Osteocyte (in vitro differentiated cells): Measurements from ENCODE around the gene GARS1. TPM values are rescaled to one million over a fixed set of nuclear protein-coding genes. Genes with fewer than 3 reads are reported as not detected.

Experiments used
- DNase-seq: peaks from one replicate; pipeline ENCODE4 v3.0.0; 2021; ENCODE audit warnings: mixed read lengths; ENCODE audit not compliant: unreplicated experiment; ENCODE audit errors: extremely low spot score
- H3K27ac Mint-ChIP-seq: one replicate; pipeline ENCODE4 v1.8.0; 2021; ENCODE audit warnings: mild to moderate bottlenecking, mixed read lengths; ENCODE audit not compliant: unreplicated experiment
- H3K27me3 Mint-ChIP-seq: one replicate; pipeline ENCODE4 v1.8.0; 2021; ENCODE audit warnings: mixed read lengths; ENCODE audit not compliant: unreplicated experiment
- H3K36me3 Mint-ChIP-seq: one replicate; pipeline ENCODE4 v1.8.0; 2021; ENCODE audit warnings: mixed read lengths; ENCODE audit not compliant: unreplicated experiment
- H3K4me1 Mint-ChIP-seq: one replicate; pipeline ENCODE4 v1.8.0; 2021; ENCODE audit warnings: mixed read lengths; ENCODE audit not compliant: unreplicated experiment
- H3K4me3 Mint-ChIP-seq: one replicate; pipeline ENCODE4 v1.8.0; 2021; ENCODE audit warnings: mild to moderate bottlenecking, moderate library complexity, mixed read lengths; ENCODE audit not compliant: unreplicated experiment
- H3K9me3 Mint-ChIP-seq: one replicate; pipeline ENCODE4 v1.8.0; 2021; ENCODE audit warnings: mixed read lengths; ENCODE audit not compliant: unreplicated experiment
- total RNA-seq: library from RNA; stranded (reverse); gene quantifications from 2 replicates; pipeline ENCODE4 v1.2.1, GENCODE V29; 2021
- TF ChIP-seq, protein P1 (sequence below): fragments of 200-600 bp; sonication (generic); IDR thresholded peaks from 2 replicates; pipeline ENCODE4 v1.5.0; 2021; ENCODE audit warnings: antibody characterized with exemption, mild to moderate bottlenecking, moderate library complexity

The GARS1 gene
- total RNA-seq, 1 donor from 2014 or later, result 320 TPM

DNA sequence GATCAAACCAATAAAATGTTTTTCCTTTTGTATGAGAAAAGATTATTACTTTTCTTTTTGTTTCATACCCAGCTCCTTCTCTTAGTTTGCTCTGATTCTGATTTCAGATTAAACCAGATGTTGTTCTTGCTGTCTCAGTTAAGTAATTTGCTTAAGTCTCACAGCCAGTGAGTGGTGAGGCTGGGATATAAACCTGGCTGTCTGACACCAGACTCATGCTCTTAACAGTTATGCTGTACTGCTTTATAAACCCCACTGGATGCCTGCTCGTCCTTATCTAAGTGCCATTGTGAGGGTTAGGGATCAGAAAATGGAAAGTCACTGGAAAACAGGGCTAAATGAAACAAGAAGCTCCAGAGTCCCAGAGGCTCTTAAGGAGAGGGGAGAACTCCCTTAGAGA, 24.3 kb downstream of the GARS1 start:
- H3K4me3 Mint-ChIP-seq, result no peak overlapping the region
- TF ChIP-seq, protein P1, sequence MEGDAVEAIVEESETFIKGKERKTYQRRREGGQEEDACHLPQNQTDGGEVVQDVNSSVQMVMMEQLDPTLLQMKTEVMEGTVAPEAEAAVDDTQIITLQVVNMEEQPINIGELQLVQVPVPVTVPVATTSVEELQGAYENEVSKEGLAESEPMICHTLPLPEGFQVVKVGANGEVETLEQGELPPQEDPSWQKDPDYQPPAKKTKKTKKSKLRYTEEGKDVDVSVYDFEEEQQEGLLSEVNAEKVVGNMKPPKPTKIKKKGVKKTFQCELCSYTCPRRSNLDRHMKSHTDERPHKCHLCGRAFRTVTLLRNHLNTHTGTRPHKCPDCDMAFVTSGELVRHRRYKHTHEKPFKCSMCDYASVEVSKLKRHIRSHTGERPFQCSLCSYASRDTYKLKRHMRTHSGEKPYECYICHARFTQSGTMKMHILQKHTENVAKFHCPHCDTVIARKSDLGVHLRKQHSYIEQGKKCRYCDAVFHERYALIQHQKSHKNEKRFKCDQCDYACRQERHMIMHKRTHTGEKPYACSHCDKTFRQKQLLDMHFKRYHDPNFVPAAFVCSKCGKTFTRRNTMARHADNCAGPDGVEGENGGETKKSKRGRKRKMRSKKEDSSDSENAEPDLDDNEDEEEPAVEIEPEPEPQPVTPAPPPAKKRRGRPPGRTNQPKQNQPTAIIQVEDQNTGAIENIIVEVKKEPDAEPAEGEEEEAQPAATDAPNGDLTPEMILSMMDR, result no peak
- no peak for DNase-seq
- no peaks in the 10 kb centered on the region for H3K27me3 Mint-ChIP-seq
- no peak overlapping the region for H3K27ac Mint-ChIP-seq
- peaks cover under 1% of the 10 kb centered on the region for H3K4me1 Mint-ChIP-seq
- H3K9me3 Mint-ChIP-seq, result no peaks in the 10 kb centered on the region
- peaks cover 64% of the 10 kb centered on the region for H3K36me3 Mint-ChIP-seq

DNA sequence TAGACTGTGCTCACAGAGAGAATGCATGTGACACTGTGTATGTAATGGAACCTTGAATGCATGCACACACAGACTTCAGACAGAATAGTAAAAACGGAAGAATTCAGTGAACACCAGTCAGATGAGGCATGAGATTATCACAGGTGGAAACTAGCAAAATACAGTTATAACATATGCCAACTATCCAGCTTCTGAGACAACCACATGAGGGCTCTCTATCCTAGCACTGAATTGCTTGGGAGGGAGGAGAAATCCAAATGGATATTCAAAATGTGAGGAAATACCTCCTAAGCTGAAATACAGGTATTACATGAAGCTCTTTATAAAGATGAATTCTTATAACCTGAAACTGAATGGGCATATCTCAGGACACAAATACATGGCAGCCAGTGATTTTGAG, 30.6 kb downstream of the GARS1 start:
- Mint-ChIP-seq H3K4me1 (no peaks in the 10 kb centered on the region), H3K4me3 (no peak overlapping the region), H3K27me3 (no peaks in the 10 kb centered on the region), H3K36me3 (peaks cover 64% of the 10 kb centered on the region), H3K9me3 (no peaks in the 10 kb centered on the region), H3K27ac (no peak overlapping the region)
- no peak for DNase-seq
- TF ChIP-seq, protein P1, result no peak

DNA sequence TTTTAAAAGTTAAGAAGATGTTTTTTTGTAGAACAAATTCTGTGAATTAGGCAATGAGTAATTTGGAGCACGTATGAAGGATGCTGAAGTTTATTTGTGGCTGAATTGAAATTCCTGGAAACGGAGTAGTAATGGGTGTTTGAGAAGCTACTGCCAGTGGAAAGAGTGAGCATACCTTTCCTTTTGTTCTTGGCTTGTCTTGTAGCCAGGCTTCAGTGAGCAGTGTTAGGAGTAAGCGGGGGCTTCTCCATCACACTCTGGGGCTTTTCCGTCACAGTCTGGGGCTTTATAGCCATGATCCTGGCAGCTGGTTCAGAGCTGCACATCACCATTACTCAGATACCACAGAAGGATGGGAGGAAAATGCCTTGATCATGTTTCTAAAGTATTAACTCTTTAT, 32.3 kb downstream of the GARS1 start:
- Mint-ChIP-seq H3K4me3 (no peak overlapping the region), H3K27ac (no peak overlapping the region), H3K36me3 (peaks cover 62% of the 10 kb centered on the region), H3K9me3 (no peaks in the 10 kb centered on the region), H3K4me1 (no peaks in the 10 kb centered on the region), H3K27me3 (no peaks in the 10 kb centered on the region)
- TF ChIP-seq, protein P1, result no peak
- DNase-seq, result no peak

DNA sequence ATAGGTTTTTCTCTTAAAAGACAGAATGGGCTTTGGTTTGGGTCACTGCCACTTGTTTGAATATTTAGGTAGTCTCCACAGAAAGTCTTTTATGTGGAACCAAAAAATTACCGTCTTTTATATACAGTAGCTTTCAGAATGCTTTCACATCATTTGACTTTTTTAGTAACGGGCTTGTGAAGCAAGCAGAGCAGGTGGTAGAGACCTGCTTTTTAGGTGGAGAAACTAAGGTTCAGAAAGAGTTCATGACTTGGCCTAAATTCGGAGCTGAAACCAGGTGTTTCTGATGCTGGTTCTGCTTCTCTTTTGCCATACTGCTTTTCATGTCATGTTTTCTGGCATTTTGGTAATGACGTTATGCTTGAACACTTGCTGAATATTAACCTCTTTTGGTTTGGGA, 36.3 kb downstream of the GARS1 start:
- Mint-ChIP-seq H3K27me3 (no peaks in the 10 kb centered on the region), H3K4me1 (no peaks in the 10 kb centered on the region), H3K9me3 (no peaks in the 10 kb centered on the region), H3K4me3 (no peak overlapping the region), H3K36me3 (peaks cover 69% of the 10 kb centered on the region), H3K27ac (no peak overlapping the region)
- DNase-seq, result no peak
- TF ChIP-seq, protein P1, result no peak

DNA sequence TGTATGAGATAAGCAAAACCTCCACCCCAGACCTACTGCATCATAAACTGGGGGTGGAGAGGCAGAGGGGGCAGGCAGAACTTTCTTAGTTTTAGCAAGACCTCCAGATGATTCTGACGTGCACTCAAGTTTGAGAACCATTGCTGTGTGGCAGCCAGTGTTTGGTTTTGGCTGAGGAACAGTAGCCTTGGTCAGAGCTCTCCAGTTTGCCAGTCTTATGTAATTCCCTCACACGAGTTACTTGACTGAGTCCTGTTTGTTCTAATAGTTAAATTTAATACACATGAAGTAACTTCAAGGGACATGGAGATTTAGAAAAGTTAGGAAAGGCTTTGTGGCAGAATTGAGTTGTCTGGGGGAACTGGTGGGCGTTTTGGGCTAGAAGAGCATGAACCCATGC, 38.5 kb downstream of the GARS1 start:
- DNase-seq, result no peak
- Mint-ChIP-seq H3K4me1 (no peaks in the 10 kb centered on the region), H3K27ac (no peak overlapping the region), H3K36me3 (peaks cover 60% of the 10 kb centered on the region), H3K27me3 (no peaks in the 10 kb centered on the region), H3K9me3 (no peaks in the 10 kb centered on the region), H3K4me3 (no peak overlapping the region)
- TF ChIP-seq, protein P1, result no peak
